Measurements from ENCODE around the gene UNC79.

UNC79 gene

DNA sequence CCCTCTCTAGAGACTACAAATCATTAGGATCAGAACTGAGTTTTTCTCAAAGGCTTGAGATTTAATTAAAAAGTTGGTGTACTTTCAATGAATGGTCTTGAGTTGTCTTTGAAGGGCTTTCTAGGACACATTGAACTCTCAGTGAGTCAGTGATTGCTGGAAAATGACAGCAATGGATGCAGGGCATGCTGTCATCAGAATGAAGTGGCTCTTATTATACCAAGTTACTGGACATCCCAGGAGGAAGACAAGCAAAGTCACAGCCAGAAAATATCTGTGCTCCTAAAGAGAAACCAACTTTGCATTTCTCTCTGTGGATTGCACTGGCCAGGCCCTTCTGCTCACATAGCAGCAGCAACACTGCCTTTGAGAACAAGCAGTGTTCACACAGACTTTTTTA, 244.9 kb downstream of the UNC79 start:
- no peak for DNase-seq

DNA sequence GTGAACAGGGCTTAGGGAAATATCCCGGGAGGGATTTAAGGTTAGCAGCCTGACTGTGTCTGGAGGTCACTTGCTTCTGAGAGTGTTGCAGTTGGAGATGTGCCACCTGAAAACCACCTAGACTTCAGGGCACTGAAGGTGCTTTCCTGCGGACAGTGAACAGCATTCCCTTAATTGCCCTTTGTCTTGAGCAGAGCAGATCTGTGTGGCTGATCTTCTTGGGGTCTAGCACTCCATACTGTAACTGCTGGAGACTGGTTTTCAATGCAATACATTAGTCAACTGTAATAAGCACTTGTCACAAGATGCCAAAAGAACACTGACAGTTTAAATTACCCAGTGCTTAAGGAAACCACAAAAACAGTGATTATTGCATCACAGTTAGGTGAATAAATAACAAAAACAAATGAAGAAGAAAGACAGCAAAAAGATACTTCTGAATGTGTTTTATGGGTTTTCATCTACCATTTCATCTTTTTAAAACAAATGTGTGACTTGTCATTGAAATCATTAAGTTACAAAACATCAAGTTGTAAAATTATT, 245.7 kb downstream of the UNC79 start:
- no peak for DNase-seq

GRCh38 chr14:93682459-93682858, 251.7 kb downstream of the UNC79 start:
- no peak for DNase-seq

DNA sequence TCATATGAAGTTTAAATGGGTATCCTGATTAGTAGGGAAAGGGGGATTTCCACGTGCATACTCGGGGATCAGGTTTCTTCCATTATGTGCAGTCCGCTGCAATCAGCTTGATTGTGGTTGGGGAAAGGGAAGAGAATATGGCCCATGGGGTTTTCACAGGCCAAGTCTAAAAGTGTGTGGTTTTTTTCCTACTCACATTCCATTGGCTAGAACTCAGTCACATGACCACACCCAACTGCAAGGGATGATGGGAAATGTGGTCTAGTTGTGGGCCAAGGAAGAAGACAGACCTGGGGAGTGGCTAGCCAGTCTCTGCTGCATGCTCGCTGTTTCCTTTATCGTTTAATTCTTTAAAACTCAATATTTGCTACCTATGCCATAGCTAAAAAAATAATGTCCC, 252.5 kb downstream of the UNC79 start:
- DNase-seq, result no peak

- DNase-seq, result no peak
Measured at GRCh38 chr14:93685121-93685895, 254.6 kb downstream of the UNC79 start.

- no peak for DNase-seq
Measured at GRCh38 chr14:93686268-93686667, 255.5 kb downstream of the UNC79 start.

DNA sequence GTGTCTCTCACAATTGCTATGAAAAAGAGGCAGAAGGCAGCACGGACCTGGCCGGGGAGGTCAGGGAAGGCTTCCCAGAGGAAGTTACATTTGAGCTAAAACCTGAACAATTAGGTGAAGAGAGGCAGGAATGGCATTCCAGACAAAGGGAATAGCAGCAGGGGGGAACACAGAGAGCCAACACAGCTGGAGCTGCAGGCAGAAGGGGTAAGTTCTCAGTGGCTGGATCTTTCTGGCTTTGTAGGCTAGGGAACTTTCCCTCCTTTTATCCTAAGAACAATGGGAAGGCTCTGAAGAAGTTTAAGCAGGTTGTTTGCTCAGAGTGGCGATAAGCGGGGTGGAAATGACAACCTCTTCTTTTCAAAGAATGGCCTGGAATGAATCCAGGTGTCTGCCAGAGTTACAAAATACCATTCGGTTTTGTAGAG, 257.5 kb downstream of the UNC79 start:
- no peak for DNase-seq

- no peak for DNase-seq
Measured at GRCh38 chr14:93688820-93689219, 258.1 kb downstream of the UNC79 start.

DNA sequence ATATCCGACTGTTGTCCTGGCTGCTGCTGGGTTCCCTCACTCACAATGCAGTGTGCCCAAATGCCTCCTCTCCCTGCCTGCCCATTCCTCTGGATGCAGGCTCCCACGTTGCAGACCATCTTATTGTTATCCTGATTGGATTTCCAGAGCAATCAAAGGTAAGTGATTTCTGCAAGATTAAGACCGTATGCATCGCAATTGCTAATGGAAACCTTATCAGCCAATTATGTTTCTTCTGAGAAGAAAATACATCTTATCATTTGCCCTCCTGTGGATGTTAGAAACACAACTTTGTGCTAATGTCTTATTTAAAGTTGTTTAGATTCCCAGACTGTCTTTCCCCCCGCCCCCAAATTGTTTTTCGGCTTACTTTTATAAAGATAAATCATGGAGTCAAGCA, 259.4 kb downstream of the UNC79 start:
- DNase-seq, result no peak

GRCh38 chr14:93691042-93691780, 260.5 kb downstream of the UNC79 start:
- DNase-seq, result no peak

GRCh38 chr14:93693914-93694313, 263.2 kb downstream of the UNC79 start:
- no peak for DNase-seq

- DNase-seq, result no peak
Measured at GRCh38 chr14:93700928-93701327, 270.2 kb downstream of the UNC79 start.

DNA sequence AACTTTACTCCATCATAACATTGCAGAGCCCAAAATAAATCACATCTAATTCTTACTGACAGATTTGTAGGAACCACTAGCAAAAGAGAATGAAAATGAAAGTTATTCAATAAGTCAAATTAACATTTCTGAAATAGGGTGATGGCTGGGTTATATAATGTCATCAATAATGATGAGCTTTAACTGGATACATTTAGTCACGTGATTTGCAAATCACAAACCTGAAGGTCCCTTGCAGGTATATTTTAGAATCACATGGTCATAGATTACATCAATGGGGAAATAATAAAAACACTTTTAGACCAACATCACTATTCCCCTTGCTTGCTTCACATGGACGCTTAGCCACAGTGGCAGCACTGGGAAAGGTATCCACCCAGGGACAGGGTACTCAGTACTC, 270.8 kb downstream of the UNC79 start:
- DNase-seq, result no peak

- DNase-seq, result no peak
Measured at GRCh38 chr14:93702946-93703345, 272.2 kb downstream of the UNC79 start.

DNA sequence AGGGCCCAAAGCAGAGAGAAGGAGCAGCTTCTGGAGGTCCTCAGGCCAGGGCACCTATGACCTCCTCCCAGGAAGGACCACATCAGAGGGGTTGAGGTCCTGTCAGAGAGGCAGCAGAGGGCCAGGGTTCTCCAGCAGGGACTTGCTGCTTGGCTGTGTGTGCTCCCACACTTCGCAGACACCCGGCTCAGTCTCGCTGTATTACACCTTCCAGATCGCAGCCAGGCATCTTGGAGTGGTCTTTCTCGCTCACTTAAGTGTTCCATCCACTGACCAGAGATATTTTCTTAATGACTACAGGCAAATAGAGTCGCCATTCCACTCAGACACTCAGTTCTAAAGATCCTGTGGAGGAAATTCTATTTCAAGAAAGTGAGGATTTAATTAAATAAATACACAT, 273.2 kb downstream of the UNC79 start:
- DNase-seq, result no peak

DNA sequence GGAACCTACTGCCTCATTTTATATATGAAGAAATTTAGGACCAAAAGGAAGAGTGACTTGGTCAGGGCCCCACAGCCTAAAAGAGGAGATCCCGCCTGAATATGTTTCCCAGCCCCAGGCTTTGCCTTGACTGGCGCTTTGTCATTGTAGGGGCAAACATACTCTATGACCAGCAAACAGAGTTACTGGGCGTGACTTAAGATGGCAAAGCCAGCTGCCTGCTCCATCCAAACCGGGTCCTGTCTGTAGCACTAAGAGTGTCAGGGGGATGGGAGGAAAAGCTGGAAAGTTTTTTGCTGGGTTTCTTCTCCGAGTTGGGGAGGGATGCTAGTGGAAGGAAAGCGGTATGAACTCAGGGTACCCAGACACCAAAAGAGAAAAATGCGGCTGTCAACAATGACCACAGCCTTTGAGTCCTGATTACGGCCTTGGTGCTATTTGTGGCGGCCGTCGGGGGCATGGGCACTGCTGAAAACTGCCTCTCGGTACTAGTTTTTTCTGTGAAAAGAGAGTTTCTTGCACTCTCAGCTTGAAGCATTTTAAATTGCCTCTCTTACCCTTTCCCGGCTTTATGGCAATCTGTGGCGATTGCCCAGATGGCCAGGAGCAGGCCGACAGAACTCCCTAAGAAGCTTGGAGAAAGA, 274.9 kb downstream of the UNC79 start:
- DNase-seq, result no peak

GRCh38 chr14:93706360-93706955, 275.7 kb downstream of the UNC79 start:
- no peak for DNase-seq

DNA sequence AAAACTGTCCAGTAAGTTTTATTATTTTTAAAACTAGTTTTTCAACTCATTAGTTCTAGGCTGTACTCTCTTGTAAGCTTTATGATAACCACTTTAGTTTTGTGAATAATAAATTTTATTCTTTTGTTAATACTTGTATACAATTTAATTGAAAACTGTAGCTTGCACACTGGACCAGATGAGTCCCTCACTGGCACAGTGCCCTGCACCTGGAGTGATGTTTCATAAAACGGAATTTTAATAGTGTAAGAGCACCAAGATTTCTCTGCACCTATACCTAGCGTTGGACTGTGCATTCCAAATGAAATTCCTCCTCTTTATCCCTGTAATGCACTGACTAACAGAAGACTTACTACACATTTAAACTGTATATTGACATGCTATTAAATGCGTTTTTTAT, 276.7 kb downstream of the UNC79 start:
- DNase-seq, result no peak

- DNase-seq, result peak in 1 of 2 experiments; percentile 2
Measured at GRCh38 chr14:93708311-93708734, 277.6 kb downstream of the UNC79 start.

- no peak for DNase-seq
Measured at GRCh38 chr14:93708800-93709199, 278.1 kb downstream of the UNC79 start.

DNA sequence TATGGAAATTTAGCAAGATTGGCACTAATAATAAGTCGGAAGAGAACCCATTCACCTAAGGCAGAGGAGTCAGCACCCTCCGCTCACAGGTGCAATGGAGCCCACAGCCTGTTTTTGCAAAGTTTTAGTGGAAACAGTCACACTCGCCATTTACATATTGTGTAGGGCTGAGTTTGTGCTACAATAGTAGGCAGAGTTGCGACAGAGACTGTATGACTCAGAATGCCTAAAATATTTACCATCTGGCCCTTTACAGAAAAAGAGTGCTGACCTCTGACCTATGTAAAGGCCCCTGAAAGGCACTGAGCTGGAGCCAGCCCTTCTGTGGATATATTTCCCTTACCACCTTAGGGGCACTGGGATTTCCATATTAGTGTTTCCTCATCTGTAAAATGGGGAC, 278.5 kb downstream of the UNC79 start:
- no peak for DNase-seq

- DNase-seq, result peak in 1 of 2 experiments; percentile 1
Measured at GRCh38 chr14:93712079-93712837, 281.5 kb downstream of the UNC79 start.
